Measurements from ENCODE around the gene STARD3NL. TPM values are rescaled to one million over a fixed set of nuclear protein-coding genes. Genes with fewer than 3 reads are reported as not detected.
A peak's percentile ranks its signal among the peaks of the same experiment; 100 is the strongest.

STARD3NL gene
- total RNA-seq, 1 donor from 2014 or later: 30.7 TPM

DNA sequence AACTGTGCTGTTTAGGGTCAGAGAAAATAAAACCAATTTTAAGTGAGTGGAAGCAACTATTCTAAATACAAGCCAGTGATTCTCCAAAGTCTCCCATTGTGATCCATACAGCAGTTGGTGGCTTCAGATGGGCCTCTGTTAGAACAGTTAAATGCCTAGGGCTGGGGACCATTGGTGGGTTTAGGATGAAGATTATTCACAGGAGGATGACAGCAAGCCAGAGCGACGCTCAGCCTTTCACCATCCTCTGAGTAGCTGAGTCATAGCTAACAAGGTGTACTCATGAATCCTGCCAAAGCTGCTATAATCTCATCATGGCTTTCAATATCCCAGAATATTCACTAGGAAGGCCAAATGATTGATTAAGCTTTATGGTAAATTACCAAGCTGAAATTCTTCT lies 39.6 kb downstream of the STARD3NL start:
- Mint-ChIP-seq H3K27me3 (ENCODE audit: unreplicated experiment) (no peaks in the 10 kb centered on the region), H3K4me1 (ENCODE audit: unreplicated experiment) (peaks cover 13% of the 10 kb centered on the region), H3K9me3 (ENCODE audit: unreplicated experiment) (no peaks in the 10 kb centered on the region), H3K36me3 (ENCODE audit: unreplicated experiment) (peaks cover 27% of the 10 kb centered on the region), H3K4me3 (ENCODE audit: unreplicated experiment) (no peak overlapping the region), H3K27ac (ENCODE audit: unreplicated experiment) (no peak overlapping the region)
- TF ChIP-seq, protein P1, sequence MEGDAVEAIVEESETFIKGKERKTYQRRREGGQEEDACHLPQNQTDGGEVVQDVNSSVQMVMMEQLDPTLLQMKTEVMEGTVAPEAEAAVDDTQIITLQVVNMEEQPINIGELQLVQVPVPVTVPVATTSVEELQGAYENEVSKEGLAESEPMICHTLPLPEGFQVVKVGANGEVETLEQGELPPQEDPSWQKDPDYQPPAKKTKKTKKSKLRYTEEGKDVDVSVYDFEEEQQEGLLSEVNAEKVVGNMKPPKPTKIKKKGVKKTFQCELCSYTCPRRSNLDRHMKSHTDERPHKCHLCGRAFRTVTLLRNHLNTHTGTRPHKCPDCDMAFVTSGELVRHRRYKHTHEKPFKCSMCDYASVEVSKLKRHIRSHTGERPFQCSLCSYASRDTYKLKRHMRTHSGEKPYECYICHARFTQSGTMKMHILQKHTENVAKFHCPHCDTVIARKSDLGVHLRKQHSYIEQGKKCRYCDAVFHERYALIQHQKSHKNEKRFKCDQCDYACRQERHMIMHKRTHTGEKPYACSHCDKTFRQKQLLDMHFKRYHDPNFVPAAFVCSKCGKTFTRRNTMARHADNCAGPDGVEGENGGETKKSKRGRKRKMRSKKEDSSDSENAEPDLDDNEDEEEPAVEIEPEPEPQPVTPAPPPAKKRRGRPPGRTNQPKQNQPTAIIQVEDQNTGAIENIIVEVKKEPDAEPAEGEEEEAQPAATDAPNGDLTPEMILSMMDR (IDR thresholded peaks at IDR 0.05): no peak
- no peak for DNase-seq (ENCODE audit: extremely low spot score, unreplicated experiment)

DNA sequence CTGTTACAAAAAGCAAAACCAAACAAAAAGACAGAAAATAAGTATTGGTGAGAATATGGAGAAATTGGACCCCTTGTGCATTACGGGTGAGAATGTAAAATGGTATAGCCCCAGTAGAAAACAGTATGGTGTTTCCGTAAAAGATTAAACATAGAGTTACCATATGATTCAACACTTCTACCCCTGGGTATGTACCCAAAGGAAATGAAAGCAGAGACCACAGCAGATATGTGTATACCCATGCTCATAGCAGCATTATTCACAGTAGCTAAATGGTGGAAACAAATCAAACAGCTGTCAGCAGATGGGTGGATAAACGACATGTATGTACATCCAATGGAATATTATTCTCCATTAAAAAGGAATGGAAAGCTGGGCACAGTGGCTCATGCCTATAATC lies 42.4 kb downstream of the STARD3NL start:
- Mint-ChIP-seq H3K27ac (ENCODE audit: unreplicated experiment) (no peak overlapping the region), H3K4me3 (ENCODE audit: unreplicated experiment) (no peak overlapping the region), H3K27me3 (ENCODE audit: unreplicated experiment) (no peaks in the 10 kb centered on the region), H3K9me3 (ENCODE audit: unreplicated experiment) (no peaks in the 10 kb centered on the region), H3K36me3 (ENCODE audit: unreplicated experiment) (peaks cover 21% of the 10 kb centered on the region), H3K4me1 (ENCODE audit: unreplicated experiment) (peaks cover 7% of the 10 kb centered on the region)
- no peak for DNase-seq (ENCODE audit: extremely low spot score, unreplicated experiment)
- TF ChIP-seq, protein P1 (IDR thresholded peaks at IDR 0.05): no peak

DNA sequence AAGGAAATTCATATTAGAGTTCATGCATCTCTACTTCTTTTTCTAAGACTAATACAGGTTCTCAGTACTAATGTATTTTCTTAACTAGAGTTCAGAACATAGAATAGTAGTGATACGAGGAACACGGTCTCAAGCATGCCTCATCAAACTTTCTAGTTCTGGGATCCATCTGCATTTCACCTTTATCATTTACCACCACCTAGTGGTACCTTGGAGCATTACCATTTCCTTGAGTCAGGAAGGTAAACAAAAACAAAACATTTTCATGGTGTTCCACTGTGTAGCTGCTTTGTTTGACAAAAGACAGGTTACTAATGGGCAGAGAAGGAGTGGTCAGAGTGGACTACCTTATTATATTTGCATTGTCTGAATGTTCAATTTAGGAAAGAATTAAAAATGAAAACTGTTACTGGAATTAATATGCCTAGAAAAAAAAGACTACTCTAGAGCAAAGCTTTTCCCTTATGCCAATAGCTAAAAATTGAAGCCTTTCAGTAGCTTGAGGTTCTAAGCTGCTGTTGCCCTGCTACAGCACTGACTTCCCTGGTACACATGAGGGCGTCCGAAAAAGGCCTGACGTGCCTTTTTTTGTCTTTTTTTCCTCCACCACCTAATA lies 44.5 kb downstream of the STARD3NL start:
- H3K9me3 Mint-ChIP-seq (ENCODE audit: unreplicated experiment): no peaks in the 10 kb centered on the region
- H3K27me3 Mint-ChIP-seq (ENCODE audit: unreplicated experiment): no peaks in the 10 kb centered on the region
- TF ChIP-seq, protein P1 (IDR thresholded peaks at IDR 0.05): peak; percentile 83
- H3K4me3 Mint-ChIP-seq (ENCODE audit: unreplicated experiment): no peak overlapping the region
- no peak for DNase-seq (ENCODE audit: extremely low spot score, unreplicated experiment)
- no peaks in the 10 kb centered on the region for H3K4me1 Mint-ChIP-seq (ENCODE audit: unreplicated experiment)
- H3K36me3 Mint-ChIP-seq (ENCODE audit: unreplicated experiment): peaks cover 19% of the 10 kb centered on the region
- H3K27ac Mint-ChIP-seq (ENCODE audit: unreplicated experiment): no peak overlapping the region

DNA sequence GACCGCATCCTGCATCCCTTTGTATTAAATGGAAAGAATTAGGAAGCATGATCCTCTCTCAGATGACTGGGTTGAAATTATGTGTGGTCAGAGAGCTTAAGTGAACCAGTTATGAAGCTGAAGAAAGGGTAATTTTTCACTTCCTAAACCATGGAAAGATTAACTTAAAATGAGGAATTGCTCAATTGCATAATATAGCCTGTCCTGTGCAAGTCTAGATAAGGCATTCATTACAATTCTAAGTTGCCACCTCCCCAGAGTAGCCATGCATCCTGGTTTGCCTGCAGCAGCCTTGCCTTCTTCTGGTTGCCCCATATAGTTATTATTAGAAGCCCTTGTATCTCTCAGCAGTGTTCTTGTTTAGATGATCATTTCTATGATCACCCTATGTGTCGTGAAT lies 45.3 kb downstream of the STARD3NL start:
- no peak overlapping the region for H3K27ac Mint-ChIP-seq (ENCODE audit: unreplicated experiment)
- no peak overlapping the region for H3K4me3 Mint-ChIP-seq (ENCODE audit: unreplicated experiment)
- H3K9me3 Mint-ChIP-seq (ENCODE audit: unreplicated experiment): no peaks in the 10 kb centered on the region

DNA sequence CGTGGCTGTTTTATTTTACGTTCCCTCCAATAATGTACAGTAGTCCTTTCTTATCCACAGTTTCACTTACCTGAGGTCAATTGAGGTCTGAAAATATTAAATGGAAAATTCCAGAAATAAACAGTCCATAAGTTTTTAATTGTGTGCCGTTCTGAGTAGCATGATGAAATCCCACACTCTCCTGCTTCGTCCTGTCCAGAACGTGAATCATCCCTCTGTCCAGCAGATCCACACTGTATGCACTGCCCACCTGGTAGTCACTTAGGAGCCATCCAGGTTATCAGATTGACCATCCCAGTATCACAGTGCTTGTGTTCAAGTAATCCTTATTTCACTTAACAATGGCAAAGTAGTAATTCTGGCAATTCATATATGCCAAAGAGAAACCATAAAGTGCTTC lies 46.3 kb downstream of the STARD3NL start:
- peaks cover 25% of the 10 kb centered on the region for H3K36me3 Mint-ChIP-seq (ENCODE audit: unreplicated experiment)
- peak overlapping the region; percentile 3 for H3K27ac Mint-ChIP-seq (ENCODE audit: unreplicated experiment)
- H3K9me3 Mint-ChIP-seq (ENCODE audit: unreplicated experiment): no peaks in the 10 kb centered on the region
- no peaks in the 10 kb centered on the region for H3K4me1 Mint-ChIP-seq (ENCODE audit: unreplicated experiment)
- TF ChIP-seq, protein P1 (IDR thresholded peaks at IDR 0.05): no peak
- no peak for DNase-seq (ENCODE audit: extremely low spot score, unreplicated experiment)
- H3K27me3 Mint-ChIP-seq (ENCODE audit: unreplicated experiment): no peaks in the 10 kb centered on the region
- H3K4me3 Mint-ChIP-seq (ENCODE audit: unreplicated experiment): no peak overlapping the region

More for the DNA sequence above, 45.3 kb downstream of the STARD3NL start:
- H3K4me1 Mint-ChIP-seq (ENCODE audit: unreplicated experiment): no peaks in the 10 kb centered on the region
- TF ChIP-seq, protein P1 (IDR thresholded peaks at IDR 0.05): no peak
- no peaks in the 10 kb centered on the region for H3K27me3 Mint-ChIP-seq (ENCODE audit: unreplicated experiment)
- DNase-seq (ENCODE audit: extremely low spot score, unreplicated experiment): no peak
- peaks cover 24% of the 10 kb centered on the region for H3K36me3 Mint-ChIP-seq (ENCODE audit: unreplicated experiment)
